Heart left ventricle (tissue), 16 donors: ENCODE results near the gene KRTAP5-10. TPM values are rescaled to one million over a fixed set of nuclear protein-coding genes. Genes with fewer than 3 reads are reported as not detected.
"Not testable (repeated sequence)": the region's sequence is repeated elsewhere in the genome, so short reads cannot be mapped to it uniquely, and the experiment has no call there.

ENCODE experiments used
- ATAC-seq, 4 donors: fragments of 200-7000 bp; cut with Tn5 transposase; one replicate each; pipeline ENCODE4 v1.9.1; 2020 to 2022; ENCODE audit warnings: moderate library complexity in 4 of 4, mild to moderate bottlenecking in 3 of 4, moderate number of reproducible peaks in 1 of 4
- DNase-seq, 5 donors: peaks; one replicate each; pipeline ENCODE4 v3.0.0-alpha.2; 2020
- H3K27ac ChIP-seq, 12 donors: fragments of 200-600 bp; sonication (generic) in 4 of 12; one replicate each; pipeline versions ENCODE4 v1.5.0 to v1.8.0; 2016 to 2022; ENCODE audit warnings: mild to moderate bottlenecking in 2 of 12
- H3K27me3 ChIP-seq, 9 donors: fragments of 200-600 bp; sonication (generic) in 2 of 9; one replicate each; pipeline versions ENCODE4 v1.5.1 to v1.8.0; 2016 to 2022; ENCODE audit warnings: mild to moderate bottlenecking in 3 of 9
- H3K36me3 ChIP-seq, 9 donors: fragments of 200-600 bp; sonication (generic) in 2 of 9; one replicate each; pipeline versions ENCODE4 v1.5.0 to v1.8.0; 2018 to 2022; ENCODE audit warnings: mild to moderate bottlenecking in 2 of 9
- H3K4me1 ChIP-seq, 12 donors: fragments of 200-600 bp; sonication (generic) in 4 of 12; one replicate each; pipeline versions ENCODE4 v1.5.0 to v1.8.0; 2016 to 2022; ENCODE audit warnings: mild to moderate bottlenecking in 3 of 12
- H3K4me3 ChIP-seq, 12 donors: fragments of 200-600 bp; sonication (generic) in 4 of 12; one replicate each; pipeline versions ENCODE4 v1.5.0 to v1.8.0; 2017 to 2022; ENCODE audit warnings: mild to moderate bottlenecking in 9 of 12, moderate library complexity in 4 of 12
- H3K9me3 ChIP-seq, 12 donors: fragments of 200-600 bp; sonication (generic) in 4 of 12; one replicate each; pipeline versions ENCODE4 v1.5.0 to v1.8.0; 2016 to 2022; ENCODE audit warnings: mild to moderate bottlenecking in 1 of 12
- POLR2A ChIP-seq, 2 donors: fragments of 450-650 bp; IDR thresholded peaks; one replicate each; pipeline ENCODE4 v1.6.1; 2017; ENCODE audit warnings: antibody characterized with exemption in 2 of 2, mild to moderate bottlenecking in 2 of 2, moderate library complexity in 2 of 2
- WGBS, 4 donors: extraction: QIAGEN DNeasy Blood & Tissue Kit in 2 of 4; methylation state at CpG; one replicate each; pipeline versions ENCODE4 v1.1.5 to v1.1.7; 2013 to 2018; 5-methylcytosine and 5-hydroxymethylcytosine counted together
- intact Hi-C, 10 donors: fragments of 100-400 bp; cut with DNase I; formaldehyde crosslinking; loops; one replicate each; pipeline versions ENCODE4 v1.11.1 to v1.14.2; 2022
- polyA plus RNA-seq, 2 donors: library from polyadenylated mRNA; stranded (reverse); fragments of 200-250 nt; gene quantifications; one replicate each; pipeline ENCODE4 v1.2.3, GENCODE V29; 2013
- total RNA-seq, 9 donors: library from RNA; depleted of rRNA in 2 of 9; stranded (reverse); fragments of >200 nt in 2 of 9; fragmentation: NEBNext Ultra II Directional in 3 of 9; extraction: Animal tissue kit (Norgen Biotek cat#: 25700) in 3 of 9; gene quantifications; one replicate each; pipeline versions ENCODE4 v1.1.0 to v1.2.4, GENCODE V29; 2016 to 2023
- TF ChIP-seq, protein P1 (sequence below), 12 donors: fragments of 200-600 bp; sonication (generic) in 4 of 12; IDR thresholded peaks; one replicate each; pipeline versions ENCODE4 v1.5.0 to v1.8.0; 2018 to 2022; ENCODE audit warnings: antibody characterized with exemption in 12 of 12, mild to moderate bottlenecking in 5 of 12
- donor health status: ischemic (EF 13 %, LVEDD 7.1; RV severe dilation, severe dysfunction).
- donor health status: healthy with polysubstance abuse.
- donor health status: DM: no; HTN: yes; CAD: no.
- donor health status: DM: no; HTN: no; CAD: no.
- donor health status: ischemic (EF 25% LVEDD 6.9; RV normal size, moderate dysfunction).
- donor health status: ischemic (EF 25% LVEDD 5.7; RV mildly dilated, moderate dysfunction).
- donor health status: healthy.
- donor health status: DM: yes; HTN: yes; CAD: no.
- donor health status: ischemic (EF 35%, LVEDD 5.7; RV mildly dilated, moderate dysfunction).
- donor health status: nonischemic (EF 11% LVEDD 7.7; RV severe dilation, severe dysfunction).
- donor health status: DM: yes; HTN: yes; CAD: no.
- donor health status: PGD.
- donor health status: ischemic (EF 29% LVEDD 5.4; RV normal size, mild dysfunction).
- donor health status: nonischemic (EF 23%, LVEDD 6.1; RV moderate dilation, normal function).

KRTAP5-10 gene
- total and polyA plus RNA-seq, 11 donors = not detected

DNA sequence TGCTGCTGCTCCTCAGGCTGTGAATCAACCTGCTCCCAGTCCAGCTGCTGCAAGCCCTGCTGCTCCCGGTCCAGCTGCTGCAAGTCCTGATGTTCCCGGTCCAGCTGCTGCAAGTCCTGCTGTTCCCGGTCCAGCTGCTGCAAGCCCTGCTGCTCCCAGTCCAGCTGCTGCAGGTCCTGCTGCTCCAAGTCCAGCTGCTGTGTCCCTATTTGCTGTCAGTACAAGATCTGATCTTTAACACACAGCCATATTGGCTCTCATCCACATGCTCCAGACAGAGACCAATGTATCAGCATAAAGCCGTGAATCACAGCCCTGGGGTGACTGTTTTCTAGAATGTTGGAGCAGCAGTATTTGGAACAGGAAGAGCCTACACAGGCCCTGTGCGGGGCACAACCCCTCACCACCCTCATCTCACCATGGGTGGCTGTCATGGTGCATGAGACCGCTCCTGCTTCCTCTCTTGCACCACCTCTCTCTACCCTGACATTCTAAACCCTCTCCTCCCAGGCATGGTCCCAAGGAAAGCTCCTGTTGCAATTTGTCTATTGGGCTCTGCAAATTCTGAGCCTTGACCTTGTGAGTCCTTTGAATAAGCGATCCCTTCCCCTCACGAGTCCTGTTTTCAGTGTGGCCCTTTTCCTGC is 3.5 kb downstream of the KRTAP5-10 start:
- Histone ChIP-seq H3K36me3 (no peaks in the 10 kb centered on the region), H3K27me3 (peaks cover 0 to 42% (median 5%) of the 10 kb centered on the region in 9 donors), H3K4me3 (no peak overlapping the region), H3K9me3 (no peaks in the 10 kb centered on the region), H3K4me1 (no peaks in the 10 kb centered on the region), H3K27ac (no peak overlapping the region)
- TF ChIP-seq, protein P1, sequence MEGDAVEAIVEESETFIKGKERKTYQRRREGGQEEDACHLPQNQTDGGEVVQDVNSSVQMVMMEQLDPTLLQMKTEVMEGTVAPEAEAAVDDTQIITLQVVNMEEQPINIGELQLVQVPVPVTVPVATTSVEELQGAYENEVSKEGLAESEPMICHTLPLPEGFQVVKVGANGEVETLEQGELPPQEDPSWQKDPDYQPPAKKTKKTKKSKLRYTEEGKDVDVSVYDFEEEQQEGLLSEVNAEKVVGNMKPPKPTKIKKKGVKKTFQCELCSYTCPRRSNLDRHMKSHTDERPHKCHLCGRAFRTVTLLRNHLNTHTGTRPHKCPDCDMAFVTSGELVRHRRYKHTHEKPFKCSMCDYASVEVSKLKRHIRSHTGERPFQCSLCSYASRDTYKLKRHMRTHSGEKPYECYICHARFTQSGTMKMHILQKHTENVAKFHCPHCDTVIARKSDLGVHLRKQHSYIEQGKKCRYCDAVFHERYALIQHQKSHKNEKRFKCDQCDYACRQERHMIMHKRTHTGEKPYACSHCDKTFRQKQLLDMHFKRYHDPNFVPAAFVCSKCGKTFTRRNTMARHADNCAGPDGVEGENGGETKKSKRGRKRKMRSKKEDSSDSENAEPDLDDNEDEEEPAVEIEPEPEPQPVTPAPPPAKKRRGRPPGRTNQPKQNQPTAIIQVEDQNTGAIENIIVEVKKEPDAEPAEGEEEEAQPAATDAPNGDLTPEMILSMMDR (IDR thresholded peaks at IDR 0.05) = no peak
- no peak for TF ChIP-seq POLR2A (IDR thresholded peaks at IDR 0.05)
- DNase-seq (no peak), ATAC-seq (peak in 2 of 4 donors; percentile 26 to 27)
- 45 to 69% (median 58%) methylated on average over 8 of the region's 8 CpGs for WGBS, 4 donors
- intact Hi-C loops = loop anchor here in 1 of 10 donors (10.0 kb wide), 1 partner anchor 64 kb away; no protein-coding TSS in a partner anchor

DNA sequence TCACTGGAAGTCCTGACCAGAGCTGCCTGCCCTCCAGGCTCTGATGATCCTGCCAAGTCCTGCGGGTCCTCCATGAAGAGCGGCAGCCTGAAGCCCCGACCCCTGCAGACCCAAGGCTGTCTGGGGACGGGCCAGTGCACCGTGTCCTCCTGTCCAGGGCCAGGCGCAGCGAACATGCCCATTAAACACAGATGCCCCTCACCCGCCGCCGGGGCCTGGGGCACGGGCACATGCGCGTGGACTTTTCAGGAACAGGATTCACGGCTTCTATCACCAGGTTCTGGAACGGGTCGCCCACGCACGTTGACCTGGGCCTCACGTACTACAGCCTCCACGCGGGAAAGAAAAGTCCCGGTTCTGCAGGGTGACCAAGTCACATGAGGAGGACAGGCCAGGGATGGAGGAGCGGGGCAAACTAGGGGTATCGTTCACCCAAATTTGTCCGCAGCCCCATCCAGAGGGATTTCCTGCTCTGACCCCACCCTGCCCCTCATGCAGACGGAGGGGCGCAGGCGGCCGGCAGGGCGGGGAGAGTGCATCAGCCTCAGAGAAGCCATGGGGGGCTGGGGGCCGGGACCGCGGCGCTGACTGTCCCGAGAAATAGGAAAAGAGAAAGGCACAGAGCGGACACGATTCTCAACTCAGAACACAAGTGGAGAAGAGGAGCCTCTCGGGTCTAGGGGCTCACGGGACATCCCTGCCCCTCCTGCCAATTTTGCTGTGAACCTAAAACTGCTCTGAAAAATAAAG is 5.9 kb downstream of the KRTAP5-10 start:
- DNase-seq, ATAC-seq, H3K9me3 ChIP-seq, H3K4me1 ChIP-seq, intact Hi-C loops, H3K4me3 ChIP-seq, H3K36me3 ChIP-seq, H3K27ac ChIP-seq: not testable (repeated sequence)
- H3K27me3 ChIP-seq = peaks cover 0 to 40% (median 0%) of the 10 kb centered on the region in 9 donors
- 81 to 87% (median 85%) methylated on average over 34 to 37 of the region's 39 CpGs for WGBS, 4 donors

GRCh38 chr11:71572811-71573210 is 7.4 kb downstream of the KRTAP5-10 start:
- H3K27ac ChIP-seq = no peak overlapping the region
- intact Hi-C loops = no loop called here
- TF ChIP-seq, protein P1 (IDR thresholded peaks at IDR 0.05) = no peak
- no peak for TF ChIP-seq POLR2A (IDR thresholded peaks at IDR 0.05)

GRCh38 chr11:71574418-71574817 is 9.1 kb downstream of the KRTAP5-10 start:
- no peak for ATAC-seq
- TF ChIP-seq, protein P1 (IDR thresholded peaks at IDR 0.05) = no peak
- TF ChIP-seq POLR2A (IDR thresholded peaks at IDR 0.05) = no peak
- WGBS, 4 donors = 72 to 74% (median 73%) methylated on average over 5 of the region's 5 CpGs
- Histone ChIP-seq H3K27me3 (peaks cover 0 to 35% (median 0%) of the 10 kb centered on the region in 9 donors), H3K27ac (no peak overlapping the region), H3K36me3 (no peaks in the 10 kb centered on the region), H3K4me3 (no peak overlapping the region), H3K9me3 (no peaks in the 10 kb centered on the region), H3K4me1 (no peaks in the 10 kb centered on the region)
- no peak for DNase-seq
- intact Hi-C loops = no loop called here

More at GRCh38 chr11:71572811-71573210, 7.4 kb downstream of the KRTAP5-10 start:
- Histone ChIP-seq H3K4me1 (no peaks in the 10 kb centered on the region), H3K36me3 (no peaks in the 10 kb centered on the region), H3K27me3 (peaks cover 0 to 40% (median 0%) of the 10 kb centered on the region in 9 donors), H3K4me3 (no peak overlapping the region), H3K9me3 (no peaks in the 10 kb centered on the region)
- 75 to 82% (median 79%) methylated on average over 11 of the region's 11 CpGs for WGBS, 4 donors
- ATAC-seq (peak in 1 of 4 donors; percentile 36), DNase-seq (no peak)
